ENCODE results near the gene BNIPL.

GRCh38 chr1:151010346-151010726, 26.1 kb upstream of the BNIPL start:
- no peak for TF ChIP-seq FOS (IDR thresholded peaks at IDR 0.05; ENCODE audit: low read depth, low read length)
- TF ChIP-seq MAFK (IDR thresholded peaks at IDR 0.05; ENCODE audit: low read depth, low read length) = no peak
